K562 (cell line): ENCODE measurements around the gene PRXL2A. TPM values are rescaled to one million over a fixed set of nuclear protein-coding genes. Genes with fewer than 3 reads are reported as not detected.
A peak's percentile ranks its signal among the peaks of the same experiment; 100 is the strongest.

Experiments
- ATF4 ChIP-seq: fragments of 450-650 bp; formaldehyde crosslinking; IDR thresholded peaks from 2 replicates; pipeline ENCODE4 v1.4.0; 2022; ENCODE audit warnings: mild to moderate bottlenecking, moderate library complexity
- CEBPG ChIP-seq, 3 experiments: fragments of 200-800 bp in 1 of 3; sonication (Bioruptor generic) in 1 of 3; sonication (generic) in 1 of 3; formaldehyde crosslinking in 1 of 3; IDR thresholded peaks in 2 of 3; conservative IDR thresholded peaks in 1 of 3; 2 replicates each; pipeline versions ENCODE4 v1.6.1 to v1.8.0; 2016 to 2022; ENCODE audit warnings: missing compliant biosample characterization in 2 of 3, missing genetic modification characterization in 2 of 3, mild to moderate bottlenecking in 1 of 3, missing genetic modification reagents in 1 of 3
- E2F6 ChIP-seq, 2 experiments: IDR thresholded peaks; 2 replicates each; pipeline ENCODE4 v1.6.1; 2011; ENCODE audit warnings: borderline replicate concordance in 1 of 2, control low read depth in 1 of 2, low read depth in 1 of 2, low read length in 1 of 2, mild to moderate bottlenecking in 1 of 2, mixed read lengths in 1 of 2, moderate library complexity in 1 of 2; ENCODE audit not compliant: insufficient read depth in 1 of 2, insufficient read length in 1 of 2, poor library complexity in 1 of 2, severe bottlenecking in 1 of 2; ENCODE audit errors: extremely low read depth in 1 of 2
- HBP1 ChIP-seq: fragments of 450-650 bp; formaldehyde crosslinking; IDR thresholded peaks from 2 replicates; pipeline ENCODE4 v1.4.0; 2022; ENCODE audit warnings: missing genetic modification characterization
- HOXB6 ChIP-seq: fragments of 250-450 bp; sonication (Bioruptor Pico); IDR thresholded peaks from 2 replicates; pipeline ENCODE4 v1.5.1; 2022; ENCODE audit warnings: mild to moderate bottlenecking, borderline replicate concordance
- LARP7 ChIP-seq: fragments of 450-650 bp; IDR thresholded peaks from 2 replicates; pipeline ENCODE4 v1.6.1; 2016
- SIRT6 ChIP-seq: IDR thresholded peaks from one replicate; pipeline ENCODE4 v1.6.1; 2012; ENCODE audit warnings: low read depth, mild to moderate bottlenecking, control low read depth, inconsistent platforms, low read length, moderate library complexity
- U2AF1 ChIP-seq: fragments of 200-400 bp; formaldehyde crosslinking; optimal IDR thresholded peaks from 2 replicates; pipeline ENCODE3; 2017; ENCODE audit warnings: mild to moderate bottlenecking, low read depth, low read length, moderate library complexity
- ZBTB12 ChIP-seq: fragments of 250-450 bp; sonication (Bioruptor Pico); IDR thresholded peaks from 2 replicates; pipeline ENCODE4 v1.4.0; 2020
- ZBTB40 ChIP-seq, 2 experiments: fragments of 450-650 bp in 1 of 2; sonication (generic) in 1 of 2; formaldehyde crosslinking in 1 of 2; IDR thresholded peaks; 2 replicates each; pipeline versions ENCODE4 v1.7.1 to v1.9.0; 2016 to 2022; ENCODE audit warnings: inconsistent platforms in 1 of 2, mild to moderate bottlenecking in 1 of 2, missing genetic modification reagents in 1 of 2
- ZNF766 ChIP-seq: fragments of 200-800 bp; sonication (Bioruptor generic); conservative IDR thresholded peaks from 2 replicates; pipeline ENCODE4 v1.6.1; 2016; ENCODE audit warnings: missing genetic modification characterization, missing compliant biosample characterization
- polyA plus RNA-seq, 8 experiments: library from polyadenylated mRNA; depleted of rRNA in 4 of 8; stranded (reverse) in 5 of 8; unstranded in 3 of 8; fragments of >200 nt; fragmentation: Nextera tagmentation in 2 of 8; fragmentation: Illumina TruSeq in 1 of 8; extraction: Ambion mirVana in 2 of 8; extraction: Trizol in 1 of 8; gene quantifications; 2 replicates each; pipeline versions ENCODE4 v1.2.1 to v1.2.3, GENCODE V29; 2011 to 2014; ENCODE audit warnings: inconsistent platforms in 1 of 8, missing spikeins in 1 of 8
- total RNA-seq, 7 experiments: library from RNA; depleted of rRNA in 6 of 7; stranded (reverse); fragments of >200 nt in 6 of 7; fragmentation: Illumina TruSeq in 2 of 7; extraction: Trizol in 2 of 7; gene quantifications; 2 replicates each; pipeline versions ENCODE4 v1.2.1 to v1.2.3, GENCODE V29; 2011 to 2021; ENCODE audit warnings: low replicate concordance in 1 of 7

PRXL2A gene
- total and polyA plus RNA-seq, 9 of the 15 experiments (the other 6 are each of a cell fraction or from before 2014, with no cell fraction given), result 0.14 to 1.2 (median 0.75) TPM

GRCh38 chr10:80466724-80467326 lies 58.5 kb downstream of the PRXL2A start (continued):
- TF ChIP-seq E2F6 (IDR thresholded peaks at IDR 0.05; ENCODE audit: borderline replicate concordance in 1 of 2, extremely low read depth in 1 of 2, insufficient read depth in 1 of 2, insufficient read length in 1 of 2, low read depth in 1 of 2, low read length in 1 of 2, poor library complexity in 1 of 2, severe bottlenecking in 1 of 2) (no peak), SIRT6 (no peak), HBP1 (CRISPR knock-in tag) (no peak), CEBPG (CRISPR knock-in tag; IDR thresholded peaks at IDR 0.05) (no peak), CEBPG (tag; conservative IDR thresholded peaks at IDR 0.05 in 1 of 2, IDR thresholded peaks at IDR 0.05 in 1 of 2) (peak in 1 of 2 experiments; percentile 31; a peak in 1 of 4 replicates), ZBTB40 (IDR thresholded peaks at IDR 0.05) (peak; percentile 42; the same call in 1 of the 2 replicates), ZBTB40 (CRISPR knock-in tag; IDR thresholded peaks at IDR 0.05) (no peak), ZNF766 (CRISPR knock-in tag) (peak; percentile 87), ZBTB12 (no peak), LARP7 (no peak), HOXB6 (CRISPR knock-in tag) (no peak), U2AF1 (no peak), ATF4 (CRISPR knock-in tag) (no peak)
